K562 (cell line): ENCODE results near the gene RPL39L. TPM values are rescaled to one million over a fixed set of nuclear protein-coding genes. Genes with fewer than 3 reads are reported as not detected.

Experiments
- BACH1 ChIP-seq: fragments of 200-800 bp; sonication (Bioruptor generic); IDR thresholded peaks from 2 replicates; pipeline ENCODE4 v1.6.1; 2016; ENCODE audit warnings: missing genetic modification characterization, missing compliant biosample characterization
- BHLHE40 ChIP-seq: IDR thresholded peaks from 2 replicates; pipeline ENCODE4 v1.6.1; 2011; ENCODE audit warnings: low read length, improper control_type of control experiment
- CEBPG ChIP-seq, 3 experiments: fragments of 200-800 bp in 1 of 3; sonication (Bioruptor generic) in 1 of 3; sonication (generic) in 1 of 3; formaldehyde crosslinking in 1 of 3; IDR thresholded peaks in 2 of 3; conservative IDR thresholded peaks in 1 of 3; 2 replicates each; pipeline versions ENCODE4 v1.6.1 to v1.8.0; 2016 to 2022; ENCODE audit warnings: missing compliant biosample characterization in 2 of 3, missing genetic modification characterization in 2 of 3, mild to moderate bottlenecking in 1 of 3, missing genetic modification reagents in 1 of 3
- DACH1 ChIP-seq: fragments of 450-650 bp; IDR thresholded peaks from 2 replicates; pipeline ENCODE4 v1.6.1; 2018; ENCODE audit not compliant: partially characterized antibody
- HDAC8 ChIP-seq: fragments of 450-650 bp; IDR thresholded peaks from 2 replicates; pipeline ENCODE4 v1.6.1; 2016; ENCODE audit warnings: mild to moderate bottlenecking, missing genetic modification characterization, moderate library complexity, missing compliant biosample characterization
- NCOA2 ChIP-seq, 2 experiments: fragments of 450-650 bp; IDR thresholded peaks; 2 replicates each; pipeline ENCODE4 v1.6.1; 2018; ENCODE audit warnings: mild to moderate bottlenecking in 2 of 2, moderate library complexity in 1 of 2; ENCODE audit not compliant: partially characterized antibody in 2 of 2
- PYGO2 ChIP-seq: fragments of 450-650 bp; IDR thresholded peaks from 2 replicates; pipeline ENCODE4 v1.6.1; 2016; ENCODE audit warnings: mild to moderate bottlenecking, missing genetic modification characterization, moderate library complexity, missing compliant biosample characterization
- USF1 ChIP-seq: sonication (generic); formaldehyde crosslinking; IDR thresholded peaks from 2 replicates; pipeline ENCODE4 v1.9.0; 2022; ENCODE audit warnings: mild to moderate bottlenecking, missing genetic modification reagents
- ZBTB40 ChIP-seq, 2 experiments: fragments of 450-650 bp in 1 of 2; sonication (generic) in 1 of 2; formaldehyde crosslinking in 1 of 2; IDR thresholded peaks; 2 replicates each; pipeline versions ENCODE4 v1.7.1 to v1.9.0; 2016 to 2022; ENCODE audit warnings: inconsistent platforms in 1 of 2, mild to moderate bottlenecking in 1 of 2, missing genetic modification reagents in 1 of 2
- ZFP91 ChIP-seq: sonication (generic); formaldehyde crosslinking; IDR thresholded peaks from 2 replicates; pipeline ENCODE4 v1.8.0; 2022; ENCODE audit warnings: mild to moderate bottlenecking, missing genetic modification reagents
- polyA plus RNA-seq, 8 experiments: library from polyadenylated mRNA; depleted of rRNA in 4 of 8; stranded (reverse) in 5 of 8; unstranded in 3 of 8; fragments of >200 nt; fragmentation: Nextera tagmentation in 2 of 8; fragmentation: Illumina TruSeq in 1 of 8; extraction: Ambion mirVana in 2 of 8; extraction: Trizol in 1 of 8; gene quantifications; 2 replicates each; pipeline versions ENCODE4 v1.2.1 to v1.2.3, GENCODE V29; 2011 to 2014; ENCODE audit warnings: inconsistent platforms in 1 of 8, missing spikeins in 1 of 8
- total RNA-seq, 7 experiments: library from RNA; depleted of rRNA in 6 of 7; stranded (reverse); fragments of >200 nt in 6 of 7; fragmentation: Illumina TruSeq in 2 of 7; extraction: Trizol in 2 of 7; gene quantifications; 2 replicates each; pipeline versions ENCODE4 v1.2.1 to v1.2.3, GENCODE V29; 2011 to 2021; ENCODE audit warnings: low replicate concordance in 1 of 7

Gene RPL39L
- total and polyA plus RNA-seq, 9 of the 15 experiments (the other 6 are each of a cell fraction or from before 2014, with no cell fraction given) = 15.0 to 122 (median 45.5) TPM

GRCh38 chr3:187139126-187139894 lies at the start of gene RPL39L (continued):
- TF ChIP-seq ZBTB40 (IDR thresholded peaks at IDR 0.05) (peak; percentile 69; the same call in 1 of the 2 replicates), ZBTB40 (CRISPR knock-in tag; IDR thresholded peaks at IDR 0.05) (no peak), ZFP91 (CRISPR knock-in tag) (no peak), NCOA2 (IDR thresholded peaks at IDR 0.05; ENCODE audit: partially characterized antibody in 2 of 2) (no peak), USF1 (CRISPR knock-in tag) (peak; percentile 35; the same call in 1 of the 2 replicates), BHLHE40 (peak; percentile 51; the same call in 1 of the 2 replicates), CEBPG (CRISPR knock-in tag; IDR thresholded peaks at IDR 0.05) (no peak), CEBPG (tag; conservative IDR thresholded peaks at IDR 0.05 in 1 of 2, IDR thresholded peaks at IDR 0.05 in 1 of 2) (no peak), BACH1 (tag) (no peak), DACH1 (no peak), PYGO2 (tag) (no peak), HDAC8 (0 out of 2 replicates have a peak, but pooled peaks have one; percentile 35)
